Limb (tissue), 2 donors: ENCODE data around the gene EFHD2.

Experiments
- DNase-seq, 2 donors: peaks; one replicate each; pipeline ENCODE4 v3.0.0-alpha.2; 2016; ENCODE audit errors: extremely low spot score in 2 of 2

Gene EFHD2

GRCh38 chr1:15476927-15477326 lies 67.2 kb downstream of the EFHD2 start:
- no peak for DNase-seq

DNA sequence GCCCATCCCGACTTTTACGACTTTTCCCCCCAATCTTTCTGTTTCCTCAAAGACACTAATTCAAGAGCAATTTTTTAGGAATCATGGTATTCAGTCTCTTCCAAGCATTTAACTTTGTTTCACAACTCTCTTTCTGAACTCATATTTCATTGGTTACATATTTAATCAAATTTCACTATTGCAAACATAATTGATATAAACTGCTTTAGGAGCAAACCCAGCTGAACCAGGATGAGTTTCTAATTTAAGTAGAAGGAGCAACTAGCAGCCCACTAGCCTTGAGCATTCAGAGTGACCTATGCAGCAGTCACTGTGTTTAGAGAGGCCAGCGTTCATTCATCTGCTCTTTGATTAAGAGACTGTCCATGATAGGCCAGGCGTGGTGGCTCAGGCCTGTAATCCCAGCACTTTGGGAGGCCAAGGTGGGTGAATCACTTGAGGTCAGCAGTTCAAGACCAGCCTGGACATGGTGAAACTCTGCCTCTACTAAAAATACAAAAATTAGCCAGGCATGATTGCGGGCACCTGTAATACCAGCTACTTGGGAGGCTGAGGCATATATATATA lies 68.0 kb downstream of the EFHD2 start:
- DNase-seq: no peak
